NCI-H345 (cell line): ENCODE measurements around the gene CENPP.

ENCODE experiments used
- DNase-seq: peaks from one replicate; lab custom pipeline; 2025; lab: John Stamatoyannopoulos, UW

Gene CENPP

GRCh38 chr9:92598382-92598781, 272.6 kb downstream of the CENPP start:
- no peak for DNase-seq

- DNase-seq: no peak
Measured at GRCh38 chr9:92599938-92600461, 274.2 kb downstream of the CENPP start.

- no peak for DNase-seq
Measured at GRCh38 chr9:92600462-92601261, 274.9 kb downstream of the CENPP start.

GRCh38 chr9:92601451-92601850, 275.7 kb downstream of the CENPP start:
- DNase-seq: no peak

- DNase-seq: no peak
Measured at GRCh38 chr9:92602413-92602812, 276.7 kb downstream of the CENPP start.

GRCh38 chr9:92603100-92603499, 277.3 kb downstream of the CENPP start:
- DNase-seq: no peak

- no peak for DNase-seq
Measured at GRCh38 chr9:92603990-92604389, 278.2 kb downstream of the CENPP start.

- DNase-seq: no peak
Measured at GRCh38 chr9:92605224-92605623, 279.5 kb downstream of the CENPP start.

- DNase-seq: peak; percentile 16
Measured at GRCh38 chr9:92607088-92607487, 281.3 kb downstream of the CENPP start.

GRCh38 chr9:92607773-92608172, 282.0 kb downstream of the CENPP start:
- DNase-seq: peak; percentile 86

- DNase-seq: no peak
Measured at GRCh38 chr9:92608241-92608908, 282.6 kb downstream of the CENPP start.

GRCh38 chr9:92608909-92609445, 283.2 kb downstream of the CENPP start:
- DNase-seq: peak; percentile 67

- no peak for DNase-seq
Measured at GRCh38 chr9:92610470-92611420, 285.0 kb downstream of the CENPP start.

- peak; percentile 42 for DNase-seq
Measured at GRCh38 chr9:92611621-92612285, 286.0 kb downstream of the CENPP start.

- no peak for DNase-seq
Measured at GRCh38 chr9:92612292-92612691, 286.5 kb downstream of the CENPP start.

- no peak for DNase-seq
Measured at GRCh38 chr9:92612816-92613215, 287.1 kb downstream of the CENPP start.

GRCh38 chr9:92613268-92614122, 287.7 kb downstream of the CENPP start:
- DNase-seq: no peak

GRCh38 chr9:92614123-92614510, 288.4 kb downstream of the CENPP start:
- DNase-seq: no peak

GRCh38 chr9:92614763-92615461, 289.2 kb downstream of the CENPP start:
- DNase-seq: no peak

GRCh38 chr9:92615790-92616189, 290.0 kb downstream of the CENPP start:
- DNase-seq: no peak
